AG08396 (cell line): Measurements from ENCODE around the gene TMIGD2.
"Not testable (repeated sequence)": the region's sequence is repeated elsewhere in the genome, so short reads cannot be mapped to it uniquely, and the experiment has no call there.

Source experiments
- DNase-seq: peaks from one replicate; pipeline ENCODE4 v3.0.0; 2012; ENCODE audit warnings: low spot score, mixed read lengths

Gene TMIGD2

DNA sequence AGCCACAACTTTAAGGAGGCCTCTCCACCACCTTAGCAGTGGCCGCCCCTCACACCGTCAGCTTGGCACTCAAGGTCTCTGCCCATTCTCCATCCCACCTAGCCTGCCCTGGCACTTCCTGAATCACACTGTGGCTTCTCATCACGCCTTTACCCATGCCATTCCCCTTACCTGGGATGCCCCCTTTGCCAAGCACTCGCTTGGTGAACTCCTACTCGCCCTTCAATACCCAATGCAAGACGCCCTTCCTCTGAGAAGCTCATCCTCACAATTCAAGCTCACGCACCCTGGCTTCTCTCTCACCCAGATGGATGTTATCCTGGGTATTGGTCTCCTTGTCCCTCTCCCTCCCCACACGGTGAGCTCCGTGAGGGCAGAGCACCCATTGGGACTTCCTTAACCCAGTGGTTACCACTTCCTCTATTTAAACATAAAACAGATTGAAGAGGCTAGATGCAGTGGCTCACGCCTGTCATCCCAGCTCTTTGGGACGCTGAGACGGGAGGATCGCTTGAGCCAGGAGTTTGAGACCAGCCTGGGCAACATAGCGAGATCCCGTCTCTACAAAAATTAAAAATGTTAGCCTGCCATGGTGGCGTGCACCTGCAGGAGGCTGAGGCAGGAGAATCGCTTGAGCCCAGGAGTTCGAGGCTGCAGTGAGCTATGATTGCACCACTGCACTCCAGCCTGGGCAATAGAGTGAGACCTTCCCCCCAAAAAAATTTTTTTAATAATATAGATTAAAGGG is 35.8 kb downstream of the TMIGD2 start:
- peak; percentile 3 for DNase-seq

DNA sequence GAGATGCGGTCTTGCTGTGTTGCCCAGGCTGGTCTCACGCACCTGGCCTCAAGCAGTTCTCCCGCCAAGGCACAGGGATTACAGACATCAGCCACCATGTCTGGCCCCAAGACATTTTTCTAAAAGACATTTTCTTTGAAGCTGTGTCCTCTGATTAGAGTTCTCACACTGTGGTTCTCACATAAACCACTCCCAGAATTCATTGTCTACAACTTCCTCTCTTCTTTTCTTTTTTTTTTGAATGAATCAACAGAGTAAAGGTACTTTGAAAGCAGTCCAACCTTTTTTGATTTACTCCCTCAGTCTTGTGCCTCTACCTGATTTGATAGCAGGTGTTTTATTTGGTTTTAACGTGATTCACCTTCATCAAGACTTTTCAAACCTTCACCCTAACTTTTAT is 37.4 kb downstream of the TMIGD2 start:
- no peak for DNase-seq

DNA sequence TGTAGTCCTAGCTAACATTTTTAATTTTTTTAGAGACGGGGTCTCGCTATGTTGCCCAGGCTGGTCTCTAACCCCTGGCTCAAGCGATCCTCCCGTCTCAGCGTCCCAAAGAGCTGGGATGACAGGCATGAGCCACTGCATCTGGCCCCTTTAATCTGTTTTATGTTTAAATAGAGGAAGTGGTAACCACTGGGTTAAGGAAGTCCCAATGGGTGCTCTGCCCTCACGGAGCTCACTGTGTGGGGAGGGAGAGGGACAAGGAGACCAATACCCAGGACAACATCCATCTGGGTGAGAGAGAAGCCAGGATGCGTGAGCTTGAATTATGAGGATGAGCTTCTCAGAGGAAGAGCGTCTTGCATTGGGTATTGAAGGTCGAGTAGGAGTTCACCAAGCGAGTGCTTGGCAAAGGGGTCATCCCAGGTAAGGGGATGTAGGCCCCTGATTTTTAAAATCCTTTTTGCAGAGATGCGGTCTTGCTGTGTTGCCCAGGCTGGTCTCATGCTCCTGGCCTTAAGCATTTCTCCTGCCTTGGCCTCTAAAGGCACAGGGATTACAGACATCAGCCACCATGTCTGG is 41.5 kb downstream of the TMIGD2 start:
- DNase-seq: peak; percentile 3

DNA sequence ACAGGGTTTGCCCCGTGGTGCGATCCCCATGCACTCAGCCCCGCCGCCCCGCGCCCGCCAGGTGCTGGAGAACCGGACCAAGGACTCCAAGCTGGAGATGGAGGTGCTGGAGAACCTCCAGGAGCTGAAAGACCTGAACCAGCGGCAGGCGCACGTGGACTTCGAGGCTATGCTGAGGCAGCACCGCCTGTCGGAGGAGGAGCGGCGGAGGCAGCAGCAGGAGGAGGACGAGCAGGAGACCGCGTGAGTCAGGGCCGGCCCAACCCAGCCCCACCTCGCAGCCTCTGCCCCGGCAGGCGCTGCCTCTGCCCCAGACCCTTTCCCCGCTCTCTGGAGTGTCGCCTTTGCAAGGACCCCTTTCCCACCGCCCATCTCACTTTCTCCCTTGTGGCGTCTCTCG is 44.0 kb downstream of the TMIGD2 start:
- no peak for DNase-seq

DNA sequence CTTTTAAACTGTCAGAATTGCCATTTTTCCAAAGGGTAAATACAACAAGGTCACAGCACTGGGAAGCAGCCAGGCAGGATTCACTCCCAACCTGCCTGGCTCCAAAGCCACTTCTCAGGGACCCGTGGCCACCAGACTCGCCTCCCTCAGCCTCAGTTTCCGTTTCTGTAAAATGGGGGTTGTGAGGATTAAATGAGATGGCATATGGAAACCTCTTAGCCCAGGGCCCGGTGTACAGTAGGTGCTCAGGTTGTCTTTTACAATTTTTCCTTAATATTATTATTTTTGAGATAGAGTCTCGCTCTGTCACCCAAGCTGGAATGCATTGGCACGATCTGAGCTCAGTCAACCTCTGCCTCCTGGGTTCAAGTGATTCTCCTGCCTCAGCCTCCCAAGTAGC is 45.2 kb downstream of the TMIGD2 start:
- no peak for DNase-seq

DNA sequence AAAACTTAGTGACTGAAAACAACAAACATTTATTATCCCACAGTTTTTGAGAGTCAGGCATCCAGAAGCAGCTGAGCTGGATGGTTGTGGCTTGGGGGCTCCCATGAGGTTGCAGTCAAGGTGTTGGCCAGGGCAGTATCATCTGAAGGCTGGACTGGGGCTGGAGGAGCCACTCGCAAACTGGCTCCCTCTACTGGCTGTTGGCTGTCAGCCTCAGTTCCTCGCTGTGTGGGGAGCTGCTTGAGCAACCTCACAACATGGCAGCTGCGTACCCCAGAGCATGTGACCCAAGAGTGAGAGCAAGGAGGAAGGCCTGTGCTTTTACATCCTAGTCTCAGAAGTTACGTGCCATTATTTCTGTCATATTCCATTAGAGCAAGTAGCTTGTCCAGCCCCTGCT is 45.6 kb downstream of the TMIGD2 start:
- no peak for DNase-seq

DNA sequence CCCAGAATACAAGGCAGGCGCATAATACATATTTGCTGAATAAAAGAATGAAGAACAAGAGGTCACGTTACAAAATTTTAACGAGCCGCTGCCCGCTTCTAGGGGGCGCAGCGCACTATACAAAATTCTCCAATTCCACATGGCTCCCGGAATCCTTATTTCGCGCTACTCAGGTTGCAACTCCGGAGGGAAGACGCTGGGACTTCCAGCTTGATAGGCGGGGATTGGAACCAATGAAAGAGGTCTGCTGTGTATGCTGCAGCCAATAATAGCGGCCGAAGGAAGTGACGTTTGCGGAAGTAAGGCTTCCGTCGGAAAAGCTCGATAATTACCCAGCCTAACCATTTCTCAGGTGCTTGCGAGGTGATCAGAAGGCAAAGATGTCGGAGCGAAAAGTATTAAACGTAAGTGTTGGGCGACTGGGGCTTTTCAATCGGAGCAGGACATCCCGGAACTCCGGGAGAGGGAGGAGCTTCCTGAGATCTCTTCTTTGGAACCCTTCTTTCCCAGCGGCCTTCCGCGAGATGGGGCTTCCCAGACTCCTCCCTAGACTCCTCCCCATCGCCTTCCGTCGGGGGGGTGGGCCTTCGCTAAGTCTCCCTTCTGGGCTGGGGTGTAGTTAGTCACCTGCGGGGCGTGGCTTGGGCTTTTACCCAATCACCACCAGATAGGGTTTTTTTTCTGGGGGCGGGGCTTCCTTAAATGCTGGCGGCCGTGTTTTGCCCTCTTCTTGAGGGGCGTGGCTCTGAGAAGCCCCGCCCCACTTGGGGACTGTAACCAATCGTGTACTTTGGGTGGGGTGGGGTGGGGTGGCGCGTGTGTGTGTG is 55.2 kb downstream of the TMIGD2 start, which contains the start of gene YJU2:
YJU2 (plus strand) TSS at position 314 of the 827 bp plus-strand sequence; CDS start at position 381, 67 bp downstream.
- DNase-seq: peak; percentile 99

DNA sequence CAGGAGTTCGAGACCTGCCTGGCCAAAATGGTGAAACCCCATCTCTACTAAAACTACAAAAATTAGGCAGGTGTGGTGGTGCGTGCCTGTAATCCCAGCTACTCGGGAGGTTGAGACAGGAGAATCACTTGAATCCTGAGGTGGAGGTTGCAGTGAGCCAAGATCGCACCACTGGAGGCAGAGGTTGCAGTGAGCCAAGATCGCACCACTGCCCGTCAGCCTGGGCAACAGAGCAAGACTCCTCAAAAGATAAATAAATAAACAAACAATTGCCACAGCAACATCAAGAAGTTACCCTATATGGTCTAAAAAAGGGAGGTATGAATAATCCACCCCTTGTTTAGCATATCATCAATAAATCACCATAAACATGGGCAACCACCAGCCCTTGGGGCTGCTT is 56.3 kb downstream of the TMIGD2 start:
- not testable (repeated sequence) for DNase-seq
